ENCODE data around the gene COL11A2.

COL11A2 gene

GRCh38 chr6:33191383-33192104, 723 bp downstream of the COL11A2 start:
- no peak for TF ChIP-seq ZNF565 (CRISPR knock-in tag; conservative IDR thresholded peaks at IDR 0.05; ENCODE audit: low read depth)
- no peak for TF ChIP-seq TSHZ2 (CRISPR knock-in tag; IDR thresholded peaks at IDR 0.05)
- TF ChIP-seq ISL1 (CRISPR knock-in tag; IDR thresholded peaks at IDR 0.05), result no peak
- TF ChIP-seq ZFP30 (CRISPR knock-in tag; IDR thresholded peaks at IDR 0.05), result no peak
- no peak for TF ChIP-seq ESRRG (CRISPR knock-in tag; IDR thresholded peaks at IDR 0.05)
- TF ChIP-seq TOX (CRISPR knock-in tag; IDR thresholded peaks at IDR 0.05; ENCODE audit: borderline replicate concordance), result no peak
- TF ChIP-seq TCF4 (CRISPR knock-in tag; IDR thresholded peaks at IDR 0.05; ENCODE audit: borderline replicate concordance), result no peak
- TF ChIP-seq GLIS3 (CRISPR knock-in tag; IDR thresholded peaks at IDR 0.05), result no peak
- TF ChIP-seq CSDC2 (CRISPR knock-in tag; IDR thresholded peaks at IDR 0.05), result no peak
- TF ChIP-seq POU6F1 (CRISPR knock-in tag; IDR thresholded peaks at IDR 0.05; ENCODE audit: borderline replicate concordance, low read depth), result no peak
- no peak for TF ChIP-seq RARB (CRISPR knock-in tag; IDR thresholded peaks at IDR 0.05)
- TF ChIP-seq ARNTL (CRISPR knock-in tag; IDR thresholded peaks at IDR 0.05; ENCODE audit: borderline replicate concordance, low read depth), result no peak
- TF ChIP-seq CSRNP3 (CRISPR knock-in tag; IDR thresholded peaks at IDR 0.05), result no peak
- no peak for TF ChIP-seq ZNF8 (CRISPR knock-in tag; IDR thresholded peaks at IDR 0.05)
- no peak for TF ChIP-seq BACH2 (CRISPR knock-in tag; IDR thresholded peaks at IDR 0.05; ENCODE audit: borderline replicate concordance)
- TF ChIP-seq PATZ1 (CRISPR knock-in tag; IDR thresholded peaks at IDR 0.05; ENCODE audit: borderline replicate concordance), result no peak
- TF ChIP-seq CREB5 (CRISPR knock-in tag; IDR thresholded peaks at IDR 0.05; ENCODE audit: low read depth), result no peak
- no peak for TF ChIP-seq ZFP3 (CRISPR knock-in tag; IDR thresholded peaks at IDR 0.05)
- TF ChIP-seq ZNF70 (CRISPR knock-in tag; IDR thresholded peaks at IDR 0.05), result no peak
- peak; percentile 50 for ATAC-seq

- TF ChIP-seq CREB5 (CRISPR knock-in tag; IDR thresholded peaks at IDR 0.05; ENCODE audit: low read depth) (no peak), ARNTL (CRISPR knock-in tag; IDR thresholded peaks at IDR 0.05; ENCODE audit: borderline replicate concordance, low read depth) (no peak), PATZ1 (CRISPR knock-in tag; IDR thresholded peaks at IDR 0.05; ENCODE audit: borderline replicate concordance) (no peak), TCF4 (CRISPR knock-in tag; IDR thresholded peaks at IDR 0.05; ENCODE audit: borderline replicate concordance) (no peak), ZFP3 (CRISPR knock-in tag; IDR thresholded peaks at IDR 0.05) (no peak), OSR1 (CRISPR knock-in tag; IDR thresholded peaks at IDR 0.05) (no peak), ESRRG (CRISPR knock-in tag; IDR thresholded peaks at IDR 0.05) (no peak)
- no peak for ATAC-seq
Observed at GRCh38 chr6:33190504-33191107, 1.7 kb downstream of the COL11A2 start.

Data from SK-N-SH treated with all-trans-retinoic acid at 6 μM for 48 hours (cell line).